GM23248 (cell line): ENCODE data around the gene SBF2.

Experiments used
- EZH2 ChIP-seq: fragments of 200-600 bp; sonication (generic); IDR thresholded peaks from 2 replicates; pipeline ENCODE4 v1.6.1; 2018; ENCODE audit warnings: antibody characterized with exemption, mild to moderate bottlenecking; ENCODE audit not compliant: insufficient read depth, poor library complexity, severe bottlenecking
- EZH2phosphoT487 ChIP-seq: fragments of 200-600 bp; sonication (generic); IDR thresholded peaks from 2 replicates; pipeline ENCODE4 v1.6.1; 2018; ENCODE audit warnings: antibody characterized with exemption, moderate library complexity, mild to moderate bottlenecking, low read depth; ENCODE audit not compliant: insufficient read depth

DNA sequence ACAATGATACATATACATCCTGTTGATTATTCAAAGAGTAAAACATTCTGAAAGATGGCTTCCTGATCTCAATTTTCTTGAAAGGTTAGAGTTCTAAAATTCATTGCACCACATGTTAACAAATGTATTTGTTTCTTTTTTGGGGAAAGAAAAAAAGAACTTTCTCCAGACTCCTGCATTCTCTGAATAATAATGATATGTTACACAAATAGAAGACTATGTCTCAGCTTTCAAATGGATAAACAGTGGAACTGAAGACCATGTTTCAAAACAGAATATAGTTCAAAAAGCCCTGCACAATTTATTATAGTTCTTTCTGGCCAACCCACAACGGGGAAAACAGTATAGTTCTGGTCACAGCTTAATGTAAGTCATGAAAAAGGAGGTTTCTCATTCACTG is 277.0 kb downstream of the SBF2 start:
- TF ChIP-seq EZH2 (no peak), EZH2phosphoT487 (no peak)
